Hematopoietic multipotent progenitor cell treated with erythropoietin and hydrocortisone succinate and interleukin-3 and kit ligand, for 6 days (in vitro differentiated cells): Measurements from ENCODE around the gene LRBA.
"Not testable (repeated sequence)": the region's sequence is repeated elsewhere in the genome, so short reads cannot be mapped to it uniquely, and the experiment has no call there.

Experiments used
- DNase-seq: peaks from one replicate; pipeline ENCODE4 v3.0.0-alpha.2; 2015

LRBA gene

GRCh38 chr4:150658258-150658657, 356.8 kb downstream of the LRBA start:
- not testable (repeated sequence) for DNase-seq

- peak; percentile 16 for DNase-seq
These were observed 358.2 kb downstream of the LRBA start for GRCh38 chr4:150656891-150657290.

GRCh38 chr4:150650751-150651150, 364.3 kb downstream of the LRBA start:
- DNase-seq = no peak

- no peak for DNase-seq
These were observed 367.0 kb downstream of the LRBA start for GRCh38 chr4:150648123-150648522.

- DNase-seq = no peak
These were observed 368.1 kb downstream of the LRBA start for GRCh38 chr4:150647008-150647407.

- DNase-seq = no peak
These were observed 373.5 kb downstream of the LRBA start for GRCh38 chr4:150641612-150642011.

GRCh38 chr4:150632639-150633038, 382.4 kb downstream of the LRBA start:
- DNase-seq = no peak

GRCh38 chr4:150628073-150628472, 387.0 kb downstream of the LRBA start:
- no peak for DNase-seq

GRCh38 chr4:150625033-150625432, 390.1 kb downstream of the LRBA start:
- DNase-seq = peak; percentile 31

GRCh38 chr4:150624055-150624454, 391.0 kb downstream of the LRBA start:
- DNase-seq = no peak

- no peak for DNase-seq
These were observed 396.0 kb downstream of the LRBA start for GRCh38 chr4:150619042-150619441.

GRCh38 chr4:150609131-150609530, 406.0 kb downstream of the LRBA start:
- no peak for DNase-seq

GRCh38 chr4:150600812-150601445, 414.2 kb downstream of the LRBA start:
- DNase-seq = no peak

GRCh38 chr4:150599547-150599946, 415.5 kb downstream of the LRBA start:
- no peak for DNase-seq

GRCh38 chr4:150598909-150599308, 416.2 kb downstream of the LRBA start:
- no peak for DNase-seq

- peak; percentile 58 for DNase-seq
These were observed 421.1 kb downstream of the LRBA start for GRCh38 chr4:150593996-150594395.

- DNase-seq = no peak
These were observed 423.2 kb downstream of the LRBA start for GRCh38 chr4:150591904-150592303.

- no peak for DNase-seq
These were observed 423.7 kb downstream of the LRBA start for GRCh38 chr4:150591406-150591805.

GRCh38 chr4:150590631-150591030, 424.5 kb downstream of the LRBA start:
- no peak for DNase-seq

GRCh38 chr4:150589157-150589556, 425.9 kb downstream of the LRBA start:
- DNase-seq = no peak

GRCh38 chr4:150588316-150588715, 426.8 kb downstream of the LRBA start:
- no peak for DNase-seq

GRCh38 chr4:150586162-150586810, 428.8 kb downstream of the LRBA start:
- DNase-seq = no peak

- DNase-seq = no peak
These were observed 429.5 kb downstream of the LRBA start for GRCh38 chr4:150585611-150586010.

- no peak for DNase-seq
These were observed 430.8 kb downstream of the LRBA start for GRCh38 chr4:150584111-150584915.
